CD4-positive, alpha-beta T cell treated with Interleukin-21 for 1 hour (primary cell): ENCODE measurements around the gene GGPS1.
"Not testable (repeated sequence)": the region's sequence is repeated elsewhere in the genome, so short reads cannot be mapped to it uniquely, and the experiment has no call there.

ENCODE experiments used
- DNase-seq: peaks from one replicate; pipeline ENCODE4 v3.0.0-alpha.2; 2020

GGPS1 gene

DNA sequence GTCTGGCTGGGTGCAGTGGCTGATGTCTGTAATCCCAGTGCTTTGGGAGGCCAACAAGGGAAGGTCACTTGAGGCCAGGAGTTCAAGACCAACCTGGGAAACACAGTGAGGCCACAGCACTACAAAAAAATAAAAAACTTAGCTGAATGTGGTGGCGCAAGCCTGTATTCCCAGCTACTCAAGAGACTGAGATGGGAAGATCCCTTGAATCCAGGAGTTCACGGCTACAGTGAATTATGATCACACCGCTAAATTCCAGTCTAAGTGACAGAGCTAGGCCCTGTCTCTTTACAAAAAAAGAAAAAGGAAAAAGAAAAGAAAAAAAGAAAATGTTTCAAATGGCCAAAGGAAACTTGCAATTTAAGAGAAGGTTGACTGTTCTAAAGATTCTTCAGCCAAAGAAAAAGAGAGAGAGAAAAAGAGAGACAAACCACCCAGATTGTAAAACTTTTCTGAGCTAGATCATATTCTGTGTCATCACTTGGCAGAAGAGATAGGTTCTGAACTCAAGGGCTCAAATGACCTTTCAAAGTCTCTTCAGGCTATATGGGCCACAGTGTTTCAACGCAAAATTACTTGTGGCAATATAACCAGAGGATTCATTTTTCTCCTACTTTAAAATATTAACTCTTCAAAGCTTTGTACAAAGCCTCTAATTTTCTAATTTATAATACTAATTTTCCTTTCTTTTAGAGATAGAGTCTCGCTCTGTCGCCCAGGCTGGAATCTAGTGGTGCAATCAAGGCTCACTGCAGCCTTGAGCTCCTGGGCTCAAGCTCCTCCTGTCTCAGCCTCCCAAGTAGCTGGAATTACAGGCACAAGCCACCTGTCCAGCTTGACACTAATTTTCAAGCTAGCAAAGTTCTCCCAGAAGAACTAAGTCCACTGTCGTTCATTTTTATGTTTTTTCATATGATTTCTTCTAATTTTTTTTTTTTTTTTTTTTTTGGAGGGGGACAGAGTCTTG is 20.9 kb upstream of the GGPS1 start:
- no peak for DNase-seq

DNA sequence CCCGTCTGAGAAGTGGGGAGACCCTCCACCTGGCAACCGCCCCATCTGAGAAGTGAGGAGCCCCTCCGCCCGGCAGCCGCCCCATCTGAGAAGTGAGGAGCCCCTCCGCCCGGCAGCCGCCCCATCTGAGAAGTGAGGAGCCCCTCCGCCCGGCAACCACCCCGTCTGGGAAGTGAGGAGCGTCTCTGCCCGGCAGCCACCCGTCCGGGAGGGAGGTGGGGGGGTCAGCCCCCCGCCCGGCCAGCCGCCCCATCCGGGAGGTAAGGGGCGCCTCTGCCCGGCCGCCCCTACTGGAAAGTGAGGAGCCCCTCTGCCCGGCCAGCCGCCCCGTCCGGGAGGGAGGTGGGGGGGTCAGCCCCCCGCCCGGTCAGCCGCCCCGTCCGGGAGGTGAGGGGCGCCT is 19.2 kb upstream of the GGPS1 start:
- not testable (repeated sequence) for DNase-seq

DNA sequence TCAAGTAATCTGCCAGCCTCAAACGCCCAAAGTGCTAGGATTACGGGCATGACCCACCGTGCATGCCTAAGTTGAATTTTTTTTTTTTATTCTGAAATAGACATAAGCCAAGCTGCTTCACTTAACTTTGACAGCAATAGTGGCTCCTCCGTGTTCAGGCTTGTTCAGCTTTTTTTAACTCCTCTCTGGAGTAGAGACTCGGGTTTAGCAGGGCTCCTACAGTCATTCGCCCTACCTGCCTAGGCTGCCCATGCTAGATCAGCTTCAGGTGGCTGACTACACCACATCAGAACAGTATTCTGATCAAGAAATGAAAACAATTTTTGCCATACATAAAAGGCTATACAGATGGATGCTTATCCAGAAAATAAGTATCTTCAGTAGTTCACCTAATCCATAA is 15.1 kb upstream of the GGPS1 start:
- no peak for DNase-seq

DNA sequence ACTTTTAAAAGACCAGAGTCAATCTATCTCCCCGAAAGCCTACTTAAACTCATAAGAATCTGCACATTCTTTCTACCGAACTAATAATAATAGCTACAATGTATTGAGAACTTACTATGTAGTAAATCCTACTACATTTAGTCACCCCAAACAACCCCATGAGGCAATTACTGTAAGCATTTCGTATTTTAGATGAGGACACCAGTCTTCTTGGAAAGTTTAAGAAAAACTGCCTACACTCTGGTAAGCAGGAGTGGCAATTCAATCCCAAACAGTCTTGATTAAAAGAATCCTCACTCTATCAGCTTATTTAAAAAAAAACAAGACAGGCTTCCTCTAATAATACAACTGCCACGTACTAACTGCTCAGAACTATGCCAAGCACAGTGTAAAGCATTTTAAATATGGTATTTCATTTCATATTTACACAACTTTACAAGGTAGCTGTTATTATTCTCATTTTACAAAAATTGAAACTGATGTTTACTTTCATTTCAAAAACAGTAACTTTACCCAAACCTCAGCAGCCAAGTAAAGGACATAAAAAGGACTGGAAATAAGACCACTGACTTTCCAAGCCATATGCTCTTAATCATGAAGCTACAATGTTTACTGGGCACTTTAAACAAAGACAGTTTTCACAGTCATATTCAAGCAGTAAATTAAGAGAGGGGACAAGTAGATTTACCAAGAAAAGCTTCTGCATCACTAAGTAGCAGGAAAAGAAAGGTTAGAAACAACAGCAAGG is 14.3 kb upstream of the GGPS1 start:
- no peak for DNase-seq

DNA sequence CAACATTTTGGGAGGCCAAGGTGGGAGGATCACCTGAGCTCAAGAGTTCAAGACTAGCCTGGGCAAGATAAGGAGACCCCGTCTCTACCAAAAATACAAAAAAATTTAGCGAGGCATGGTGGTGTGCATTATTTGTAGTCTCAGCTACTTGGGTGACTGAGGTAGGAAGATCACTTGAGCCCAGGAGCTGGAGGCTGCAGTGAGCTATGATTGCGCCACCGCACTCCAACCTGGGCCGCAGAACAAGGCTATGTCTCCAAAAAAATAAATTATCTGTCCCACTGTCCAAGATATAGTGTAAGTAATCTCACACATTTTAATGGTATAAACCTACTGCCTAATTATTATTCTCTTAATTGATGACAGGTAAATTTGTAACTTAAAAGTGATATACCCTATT is 13.2 kb upstream of the GGPS1 start:
- no peak for DNase-seq

DNA sequence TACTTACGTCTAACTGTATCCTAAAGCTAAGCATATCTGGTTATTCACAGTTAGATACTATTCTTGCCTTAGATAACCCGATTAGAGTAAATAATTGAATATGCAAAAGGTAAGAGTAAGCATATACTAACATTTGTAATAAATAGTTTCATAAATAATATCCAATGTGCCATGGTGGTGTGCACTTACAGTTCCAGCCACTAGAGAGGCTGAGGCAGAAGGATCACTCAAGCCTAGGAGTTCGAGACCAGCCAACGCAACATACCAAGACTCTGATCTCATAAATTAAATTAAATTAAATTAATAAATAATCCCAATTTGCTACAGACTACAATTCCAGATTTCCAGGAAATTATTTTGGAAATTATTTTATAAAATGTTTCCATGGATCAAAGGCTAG is 12.6 kb upstream of the GGPS1 start:
- DNase-seq: no peak

DNA sequence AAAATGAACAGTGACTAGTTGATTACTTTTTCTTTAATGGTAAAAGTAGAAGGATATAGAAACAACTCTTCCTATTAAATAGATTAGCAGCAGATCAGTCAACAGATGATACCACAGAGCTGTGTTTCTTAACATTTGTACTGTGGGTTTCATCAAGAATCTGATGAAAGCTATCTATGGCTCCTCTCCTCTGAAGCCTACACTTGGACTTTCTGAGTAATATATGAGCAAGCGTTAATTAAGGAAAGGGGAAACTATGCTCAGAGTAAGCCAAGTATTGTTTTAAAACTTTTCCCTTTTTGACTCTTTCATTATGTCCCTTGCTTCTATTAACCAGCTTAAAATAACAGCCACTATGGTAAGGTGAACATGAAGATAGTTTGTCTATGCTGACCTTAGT is 11.2 kb upstream of the GGPS1 start:
- DNase-seq: no peak

DNA sequence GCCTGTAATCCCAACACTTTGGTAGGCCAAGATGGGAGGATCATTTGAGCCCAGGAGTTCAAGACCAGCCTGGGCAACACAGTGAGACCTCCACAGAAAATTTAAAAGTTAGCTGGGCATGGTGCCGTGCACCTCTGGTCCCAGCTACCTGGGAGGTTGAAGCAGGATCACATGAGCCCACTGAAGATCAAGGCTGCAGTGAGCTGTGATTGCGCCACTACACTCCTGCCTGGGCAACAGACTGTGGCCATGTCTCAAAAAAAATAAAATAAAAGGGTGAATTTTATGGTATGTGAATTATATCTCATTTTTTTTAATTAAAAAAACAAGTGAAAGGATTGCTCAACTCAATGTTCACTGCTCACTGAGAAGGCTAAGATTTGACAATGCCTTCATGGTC is 9.1 kb upstream of the GGPS1 start:
- DNase-seq: no peak

DNA sequence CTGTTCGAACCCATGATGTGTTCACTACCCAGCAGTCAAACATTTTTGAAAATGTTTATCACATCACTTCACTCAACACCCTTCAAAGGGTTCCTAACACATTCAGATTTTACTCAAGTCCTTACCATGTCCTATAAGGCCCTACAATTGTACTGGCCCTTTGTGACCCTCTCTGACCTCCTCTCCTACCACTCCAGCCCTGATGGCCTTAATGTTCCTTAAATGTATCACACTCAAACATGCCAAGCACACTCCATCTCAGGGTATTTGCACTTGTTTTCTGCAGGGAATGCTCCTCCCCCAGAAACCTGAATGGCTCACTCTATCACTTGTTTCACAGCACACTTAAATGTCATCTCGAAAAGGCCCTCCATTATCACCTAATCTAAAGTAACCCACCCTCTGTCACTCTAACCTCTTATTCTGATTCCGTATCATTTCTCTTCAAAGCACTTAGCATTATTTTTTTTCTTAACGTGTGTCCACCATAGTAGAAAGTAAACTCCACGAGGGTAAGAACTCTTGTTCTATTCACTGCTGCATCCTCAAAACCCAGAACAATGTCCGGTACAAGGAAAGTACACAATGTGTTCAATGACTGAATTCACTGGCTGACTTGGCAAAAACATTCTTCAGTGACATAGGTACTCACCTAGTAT is 7.7 kb upstream of the GGPS1 start:
- DNase-seq: no peak

DNA sequence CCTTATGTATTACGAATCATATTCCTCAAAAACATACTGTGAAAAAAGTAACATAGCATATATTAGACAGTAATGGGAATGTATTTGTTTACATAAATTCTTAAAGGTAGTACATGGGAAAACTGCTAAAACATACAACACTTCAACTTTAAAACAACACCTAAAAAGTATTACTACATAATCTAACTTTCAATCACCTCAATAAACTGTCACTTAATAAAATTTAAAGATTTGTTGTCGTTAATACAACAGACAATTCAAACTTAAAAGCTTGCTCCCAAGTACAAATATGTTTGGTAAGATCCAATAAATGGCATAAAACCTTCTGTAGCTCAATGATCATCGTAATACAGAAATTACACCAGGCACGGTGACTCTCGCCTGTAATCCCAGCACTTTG is 4.1 kb upstream of the GGPS1 start:
- DNase-seq: no peak

DNA sequence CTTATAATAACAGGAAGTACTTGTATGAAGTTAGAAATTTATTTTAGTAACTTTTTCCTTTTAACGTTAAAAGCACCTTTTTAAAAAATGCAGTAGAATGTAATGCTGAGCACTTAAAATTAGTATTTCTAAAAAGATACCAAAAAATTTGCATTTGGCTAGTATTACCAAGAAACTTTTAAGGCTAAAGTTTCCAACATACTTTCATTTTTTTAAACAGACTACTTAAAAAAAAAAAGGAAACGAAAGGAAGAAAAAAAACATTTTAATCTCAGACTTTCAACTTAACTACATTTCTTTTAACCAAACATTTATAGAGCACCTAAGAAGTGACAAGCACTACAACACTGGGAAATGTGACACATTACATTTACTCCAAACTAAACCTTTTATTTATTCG is 3.2 kb upstream of the GGPS1 start:
- DNase-seq: no peak

DNA sequence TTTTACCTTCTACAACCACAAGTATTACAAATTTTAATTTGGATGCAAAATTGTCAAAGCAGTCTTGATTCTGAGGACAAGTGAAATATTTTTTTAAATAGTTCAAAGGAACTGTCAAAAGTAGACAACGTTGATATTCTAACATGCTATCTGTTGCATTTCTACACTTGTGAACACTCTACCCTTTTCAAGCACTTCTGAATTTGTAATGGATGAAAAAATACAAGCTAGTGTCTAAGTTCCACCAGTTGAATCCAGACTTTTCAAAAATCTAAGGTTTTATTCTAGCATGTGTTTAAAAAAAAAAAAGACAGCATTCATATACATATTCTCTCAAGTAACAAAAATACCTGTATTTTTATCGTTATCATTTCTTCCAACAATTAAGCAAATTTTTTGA is 2.5 kb upstream of the GGPS1 start:
- no peak for DNase-seq

DNA sequence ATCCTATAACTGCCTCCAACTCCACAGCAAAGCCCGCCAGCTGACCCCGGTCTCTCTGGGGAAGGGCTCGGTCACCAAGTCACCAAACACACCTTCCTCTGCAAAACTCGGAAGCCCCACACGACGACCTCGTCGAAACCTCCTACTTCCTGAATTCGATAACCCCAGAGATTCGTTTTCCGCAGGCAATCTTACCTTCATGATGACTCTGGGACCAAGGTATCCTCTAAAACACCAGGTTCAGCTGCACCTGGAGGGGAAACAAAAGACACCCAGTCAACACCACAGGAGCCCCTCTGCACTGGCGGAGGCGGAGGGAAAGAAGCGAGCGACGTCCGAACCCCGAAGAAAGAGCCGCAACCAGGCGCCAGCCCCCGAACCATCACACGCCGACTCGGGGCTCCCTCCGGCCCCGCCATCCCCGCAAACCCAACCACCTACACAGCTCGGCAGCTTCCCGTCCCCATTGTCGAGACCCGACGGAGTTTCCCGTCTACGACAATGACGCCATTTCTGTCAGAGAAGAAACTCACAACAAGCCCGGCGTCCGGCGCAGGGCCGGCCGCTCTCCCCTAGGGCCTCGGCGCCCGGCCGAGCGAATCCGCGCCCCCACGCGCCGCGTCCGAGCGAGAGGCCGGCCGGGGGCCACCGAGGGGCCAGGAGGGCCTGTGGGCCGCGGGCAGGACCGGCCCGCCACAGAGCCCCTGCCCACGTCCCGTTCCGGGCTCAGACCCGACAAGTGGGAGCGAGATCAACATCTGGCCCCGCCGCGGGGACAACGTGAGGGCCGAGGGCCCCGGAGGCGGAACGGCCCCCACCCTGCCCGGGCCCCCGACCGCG is 1.4 kb upstream of the GGPS1 start:
- peak; percentile 76 for DNase-seq

DNA sequence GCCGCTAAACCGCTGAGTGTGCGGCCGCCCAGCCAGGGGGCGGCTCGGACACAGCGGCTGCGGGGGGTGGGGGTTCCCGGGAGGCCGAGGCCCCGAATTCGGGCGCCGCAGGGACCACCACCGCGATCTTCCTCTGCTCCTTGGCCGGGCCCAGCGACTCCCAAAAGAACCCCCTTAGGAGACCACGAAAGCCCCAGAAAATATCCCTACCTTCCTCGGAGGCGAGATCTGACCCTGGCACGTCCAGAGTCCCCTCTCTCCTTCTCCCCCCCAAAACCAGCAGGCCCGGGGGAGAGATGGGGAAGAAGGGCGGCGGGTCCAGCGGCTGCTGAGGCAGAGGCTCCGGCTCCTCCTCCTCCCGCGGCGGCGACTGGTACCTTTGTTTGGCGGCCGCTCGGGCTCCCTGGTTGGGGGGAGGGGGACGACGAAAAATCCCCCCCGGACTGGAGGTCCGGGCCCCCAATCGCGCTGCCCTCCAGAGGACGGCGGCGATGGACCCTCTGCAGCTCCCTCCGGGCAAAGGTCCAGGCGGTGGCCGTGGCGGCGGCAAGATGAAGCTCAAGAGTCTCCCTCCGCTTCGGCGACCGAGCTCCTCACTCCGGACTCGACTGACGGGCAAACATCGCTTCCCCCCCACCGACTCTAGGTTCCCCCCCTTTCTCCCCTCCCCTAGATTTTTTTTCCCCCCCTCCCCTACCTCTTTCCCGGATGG is 655 bp upstream of the GGPS1 start, which contains the start of gene ARID4B:
Gene ARID4B, minus strand, starts transcription at position 621 of the 712 bp plus-strand sequence. CDS start 1,260 bp downstream, outside the sequence.
- no peak for DNase-seq

DNA sequence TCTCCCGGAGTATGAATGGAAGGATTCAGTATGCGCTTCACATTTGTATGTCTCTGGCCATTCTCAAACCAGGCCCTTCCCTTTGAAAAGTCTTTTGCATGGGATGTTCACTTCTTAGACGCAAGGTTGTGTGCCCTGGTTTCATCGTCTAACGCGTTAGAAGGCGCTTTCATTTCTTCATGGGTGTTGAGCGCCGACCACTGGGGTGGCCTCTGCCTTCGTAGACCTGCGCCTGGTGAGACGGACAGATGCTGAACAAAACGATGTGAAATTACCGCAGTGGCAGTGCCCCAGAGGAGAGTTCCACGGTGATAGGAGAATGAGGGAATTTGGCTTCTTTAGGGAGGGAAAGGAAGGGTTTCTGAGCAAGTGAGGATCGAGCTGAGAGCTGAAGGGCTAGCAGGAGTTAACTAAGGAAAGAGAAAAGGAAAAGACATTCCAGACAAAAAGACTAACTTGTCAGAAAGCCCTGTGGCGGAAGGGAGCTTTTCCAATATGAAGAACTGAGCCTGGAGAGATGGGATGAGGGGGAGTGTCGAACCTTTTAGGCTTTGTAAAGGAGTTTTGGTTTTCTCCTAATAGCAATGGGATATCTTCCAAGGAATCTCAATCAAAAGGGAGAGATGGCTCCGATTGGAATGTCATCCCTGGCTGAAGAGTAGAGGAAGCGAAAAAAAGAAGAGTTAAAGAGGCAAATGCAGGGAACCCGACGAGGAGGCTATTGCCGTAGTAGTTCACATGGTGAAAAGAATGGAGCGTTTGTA is 951 bp downstream of the GGPS1 start:
- peak; percentile 70 for DNase-seq

DNA sequence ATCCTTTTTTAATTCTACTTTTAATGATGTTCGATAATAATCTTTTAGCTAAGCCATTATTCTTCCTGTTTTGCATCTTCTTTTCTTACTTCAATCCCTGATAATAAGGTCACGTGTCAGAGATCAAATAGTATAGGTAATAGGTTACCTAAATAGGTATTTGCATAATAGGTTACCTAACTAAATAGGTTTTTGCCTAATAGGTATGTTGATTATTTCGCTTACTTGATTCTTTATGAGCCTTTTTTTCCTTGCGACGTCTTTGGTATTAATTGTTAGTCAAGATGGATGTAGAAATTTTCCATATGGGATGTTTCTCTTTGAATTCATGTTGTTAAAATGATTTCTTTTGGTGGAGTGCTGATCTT is 2.5 kb downstream of the GGPS1 start:
- no peak for DNase-seq

DNA sequence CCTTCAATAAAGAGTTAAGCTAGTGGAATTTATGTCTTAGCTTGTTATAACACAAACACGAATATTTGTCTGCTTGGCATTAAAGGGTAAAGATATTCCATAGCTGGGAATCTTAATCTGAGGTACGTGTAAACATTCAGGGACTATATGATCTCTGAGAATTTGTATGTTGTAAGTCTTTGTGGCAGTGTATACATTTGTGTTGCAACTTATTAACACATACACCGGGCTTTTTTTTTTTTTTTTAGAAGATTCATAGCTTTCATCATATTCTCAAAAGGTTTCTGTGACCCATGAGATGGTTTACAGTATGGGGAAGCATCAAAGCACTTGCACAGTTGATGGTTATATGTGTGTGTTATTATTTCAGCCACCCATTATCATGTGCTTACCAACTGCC is 3.0 kb downstream of the GGPS1 start:
- no peak for DNase-seq

DNA sequence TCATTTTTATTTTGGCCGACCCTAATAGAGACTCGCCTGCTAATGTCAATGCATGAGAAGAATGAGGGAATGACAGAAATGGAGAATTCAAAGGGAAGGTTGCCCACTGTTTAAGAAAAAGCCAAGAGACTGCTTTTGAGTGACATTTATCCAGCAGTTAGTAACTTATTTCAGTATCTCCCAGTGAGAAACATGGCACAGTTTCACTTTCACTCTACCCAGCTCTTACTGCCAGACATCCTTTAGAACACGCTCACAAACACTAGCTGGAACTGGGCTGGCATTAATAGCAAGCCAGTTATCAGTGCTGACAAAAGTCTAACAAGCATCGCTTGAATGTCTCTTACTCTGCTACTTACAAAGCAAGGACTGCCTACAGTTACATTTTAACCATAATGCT is 8.5 kb downstream of the GGPS1 start:
- peak; percentile 60 for DNase-seq

DNA sequence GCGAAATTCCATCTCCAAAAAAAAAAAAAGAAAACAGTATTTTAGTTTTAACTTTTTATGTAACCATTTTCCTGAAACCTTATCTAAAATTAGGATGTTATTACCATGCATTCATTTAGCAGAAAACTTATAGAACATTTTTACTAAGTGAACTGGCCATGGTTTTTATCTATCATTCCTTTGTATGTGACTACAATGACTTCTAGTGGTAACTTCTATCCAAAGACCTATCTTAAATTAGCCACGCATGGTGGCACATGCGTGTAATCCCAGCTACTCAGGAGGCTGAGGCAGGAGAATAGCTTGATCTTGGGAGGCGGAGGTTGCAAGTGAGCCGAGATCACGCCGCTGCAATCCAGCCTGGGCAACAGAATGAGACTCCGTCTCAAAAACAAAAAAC is 11.4 kb downstream of the GGPS1 start:
- DNase-seq: no peak

DNA sequence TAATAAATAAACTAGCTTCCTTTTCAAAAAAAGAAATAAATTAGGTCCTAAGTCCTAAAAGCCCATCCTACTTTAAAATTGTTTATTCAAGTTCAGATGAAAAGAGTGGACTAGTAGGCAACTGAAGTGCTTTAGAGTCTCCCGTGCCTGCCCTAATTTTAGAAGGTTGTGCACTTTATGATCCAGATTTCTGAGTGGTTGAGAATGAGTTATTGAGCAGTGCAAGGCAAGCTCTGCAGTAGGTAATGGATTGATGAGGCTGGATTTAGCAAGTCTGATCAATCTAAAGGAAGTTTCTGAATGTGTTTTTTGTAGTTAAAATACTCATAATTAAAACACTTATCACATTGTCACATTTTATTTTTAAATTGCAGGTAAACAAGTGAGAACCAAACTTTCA is 13.0 kb downstream of the GGPS1 start:
- no peak for DNase-seq

DNA sequence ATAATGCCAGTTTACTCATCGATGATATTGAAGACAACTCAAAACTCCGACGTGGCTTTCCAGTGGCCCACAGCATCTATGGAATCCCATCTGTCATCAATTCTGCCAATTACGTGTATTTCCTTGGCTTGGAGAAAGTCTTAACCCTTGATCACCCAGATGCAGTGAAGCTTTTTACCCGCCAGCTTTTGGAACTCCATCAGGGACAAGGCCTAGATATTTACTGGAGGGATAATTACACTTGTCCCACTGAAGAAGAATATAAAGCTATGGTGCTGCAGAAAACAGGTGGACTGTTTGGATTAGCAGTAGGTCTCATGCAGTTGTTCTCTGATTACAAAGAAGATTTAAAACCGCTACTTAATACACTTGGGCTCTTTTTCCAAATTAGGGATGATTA is 13.7 kb downstream of the GGPS1 start:
- DNase-seq: no peak
